Ovary (tissue), 9 donors: ENCODE data around the gene ACAP2. TPM values are rescaled to one million over a fixed set of nuclear protein-coding genes. Genes with fewer than 3 reads are reported as not detected.
A peak's percentile ranks its signal among the peaks of the same experiment; 100 is the strongest.

ENCODE experiments used
- DNase-seq, 5 donors: peaks; one replicate each; pipeline ENCODE4 v3.0.0-alpha.2; 2019 to 2020
- H3K27ac ChIP-seq, 2 donors: fragments of 200-600 bp; one replicate each; pipeline versions ENCODE4 v1.5.1 to v1.8.0; 2019 to 2022
- H3K27me3 ChIP-seq: fragments of 200-600 bp; one replicate; pipeline ENCODE4 v1.8.0; 2022
- H3K36me3 ChIP-seq: fragments of 200-600 bp; sonication (generic); one replicate; pipeline ENCODE4 v1.5.1; 2019
- H3K4me1 ChIP-seq: one replicate; pipeline ENCODE4 v1.8.1; 2013; ENCODE audit warnings: mild to moderate bottlenecking, moderate library complexity; ENCODE audit not compliant: insufficient read depth
- H3K4me3 ChIP-seq: fragments of 200-600 bp; sonication (generic); one replicate; pipeline ENCODE4 v1.5.1; 2017
- H3K9me3 ChIP-seq, 2 donors: fragments of 200-600 bp in 1 of 2; sonication (generic) in 1 of 2; one replicate each; pipeline versions ENCODE4 v1.5.1 to v1.8.1; 2013 to 2019; ENCODE audit warnings: mild to moderate bottlenecking in 1 of 2, moderate library complexity in 1 of 2
- CTCF ChIP-seq, 3 donors: fragments of 450-650 bp in 2 of 3; fragments of 200-600 bp in 1 of 3; IDR thresholded peaks; one replicate each; pipeline versions ENCODE4 v1.5.1 to v1.8.0; 2016 to 2022; ENCODE audit warnings: antibody characterized with exemption in 3 of 3, mild to moderate bottlenecking in 1 of 3
- EP300 ChIP-seq: sonication (generic); formaldehyde crosslinking; IDR thresholded peaks from one replicate; pipeline ENCODE4 v1.6.1; 2017; ENCODE audit warnings: antibody characterized with exemption
- POLR2A ChIP-seq: fragments of 450-650 bp; IDR thresholded peaks from one replicate; pipeline ENCODE4 v1.6.1; 2017; ENCODE audit warnings: antibody characterized with exemption, mild to moderate bottlenecking, moderate library complexity
- WGBS, 3 donors: extraction: QIAGEN DNeasy Blood & Tissue Kit in 1 of 3; methylation state at CpG; one replicate each; pipeline versions ENCODE4 v1.1.5 to v1.1.7; 2013 to 2017; 5-methylcytosine and 5-hydroxymethylcytosine counted together
- intact Hi-C, 4 donors: fragments of 100-400 bp; cut with DNase I; formaldehyde crosslinking; loops; one replicate each; pipeline versions ENCODE4 v1.11.0 to v1.15.1; 2022 to 2023
- polyA plus RNA-seq, 2 donors: library from polyadenylated mRNA; stranded (reverse); fragments of 200-250 nt in 1 of 2; fragments of 350-450 nt in 1 of 2; fragmentation: Illumina TruSeq in 1 of 2; extraction: RNeasy Lipid Tissue Mini Kit (QIAGEN cat#74804) in 1 of 2; gene quantifications; one replicate each; pipeline ENCODE4 v1.2.3, GENCODE V29; 2013 to 2014
- total RNA-seq, 7 donors: library from RNA; depleted of rRNA in 2 of 7; stranded (reverse); fragments of >200 nt in 2 of 7; fragmentation: NEBNext Ultra II Directional in 3 of 7; extraction: Animal tissue kit (Norgen Biotek cat#: 25700) in 3 of 7; gene quantifications; one replicate each; pipeline versions ENCODE4 v1.1.0 to v1.2.4, GENCODE V29; 2016 to 2023
- donor health status: DM: no; HTN: no; CAD: no; lungs with moderate emphysema.
- donor health status: DM: no; HTN: no; CAD: no.
- donor health status: Bipolar disorder and iron deficiency.
- donor health status: DM: yes; HTN: yes; CAD: no.
- donor health status: DM: no; HTN: no; CAD: no.
- donor health status: DM: yes; HTN: yes; CAD: no.

Gene ACAP2
- total and polyA plus RNA-seq, 9 donors, result 15.1 to 66.8 (median 49.4) TPM

- no peak for TF ChIP-seq CTCF (IDR thresholded peaks at IDR 0.05)
- TF ChIP-seq POLR2A, result no peak
- no peak for TF ChIP-seq EP300
- Histone ChIP-seq H3K9me3 (no peaks in the 10 kb centered on the region), H3K4me1 (peaks cover 1% of the 10 kb centered on the region), H3K27me3 (no peaks in the 10 kb centered on the region), H3K27ac (no peak overlapping the region), H3K4me3 (no peak overlapping the region), H3K36me3 (no peaks in the 10 kb centered on the region)
- DNase-seq, result no peak
- WGBS, 3 donors, result 21 to 31% (median 25%) methylated on average over 1 of the region's 1 CpG
- intact Hi-C loops, result loop anchor here in 2 of 4 donors (5.0 kb wide), 1 partner anchor 248 kb away; no protein-coding TSS in a partner anchor
Observed at GRCh38 chr3:195274259-195274966, 168.4 kb downstream of the ACAP2 start.

DNA sequence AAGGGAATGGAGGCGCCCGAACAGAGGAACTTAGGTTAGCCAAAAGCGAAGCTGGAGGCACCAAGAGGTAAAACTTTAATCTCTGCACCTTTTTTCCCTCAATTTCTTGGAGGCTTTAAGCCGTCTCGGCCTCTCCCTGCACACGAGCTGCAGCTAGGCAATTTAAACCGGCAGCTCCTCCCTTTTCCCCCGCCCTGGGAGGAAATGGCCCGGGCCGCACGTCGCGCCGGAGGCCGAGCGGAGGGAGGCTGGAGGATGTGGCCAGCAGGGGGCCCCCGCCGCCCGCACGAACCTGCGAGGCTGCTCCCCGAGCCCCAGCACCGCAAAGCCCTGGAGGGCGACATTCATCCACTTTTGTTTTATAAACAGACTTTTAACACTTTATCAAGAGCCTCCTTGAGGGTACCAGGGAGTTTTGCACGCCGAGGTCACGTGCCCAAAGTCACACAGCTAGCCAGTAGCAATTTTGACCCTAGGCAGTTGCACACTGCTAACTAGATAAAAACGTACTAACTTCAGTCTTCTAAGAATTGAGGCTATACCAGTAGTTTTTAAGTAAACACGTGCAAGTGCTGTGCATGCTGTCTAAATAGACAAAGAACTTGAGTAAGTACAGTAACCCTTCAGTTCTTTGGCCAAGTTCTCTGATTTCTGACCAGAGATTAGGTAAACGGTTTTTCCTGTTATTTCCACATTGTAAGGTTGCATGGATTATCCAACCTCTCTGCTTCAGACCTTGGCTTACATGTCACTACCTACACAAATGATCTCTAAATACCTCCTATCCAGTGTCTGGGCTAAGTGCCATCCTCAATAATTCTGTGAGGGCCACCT, 171.2 kb downstream of the ACAP2 start:
- 0 to 1% (median 1%) methylated on average over 30 of the region's 30 CpGs for WGBS, 3 donors

DNA sequence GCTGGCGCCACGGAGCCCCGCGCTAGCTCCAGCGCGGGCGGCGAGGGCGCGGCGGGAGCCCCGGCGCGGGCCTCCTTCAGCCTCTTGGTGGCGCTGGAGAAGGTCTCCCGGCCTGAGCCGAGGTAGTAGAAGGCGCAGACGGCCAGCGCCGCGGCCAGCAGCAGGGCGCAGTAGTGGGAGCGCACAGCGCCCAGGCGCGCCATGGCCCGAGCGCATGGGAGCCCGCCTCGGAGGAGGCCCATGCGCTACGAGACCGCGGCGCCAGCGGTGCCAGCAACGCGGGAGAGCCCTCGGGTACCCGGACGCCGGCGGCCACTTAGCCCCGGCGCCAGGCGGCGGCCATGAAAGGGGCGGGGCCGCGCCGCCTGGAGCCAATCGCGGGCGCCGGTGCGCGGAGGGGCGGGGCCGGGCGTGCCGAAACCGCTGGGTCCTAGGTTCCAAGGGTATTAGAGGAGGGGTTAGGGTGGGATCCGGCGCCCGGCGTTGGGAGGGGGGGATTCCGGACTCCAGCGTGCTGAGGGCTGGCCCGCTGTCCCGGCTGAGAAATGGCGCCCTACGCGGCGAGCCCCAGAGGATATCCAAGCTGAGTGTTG, 171.9 kb downstream of the ACAP2 start, which contains the start of gene XXYLT1:
TSS of gene XXYLT1 (minus strand) at position 343 of the 593 bp plus-strand sequence. CDS start at position 242, 101 bp downstream.
- TF ChIP-seq EP300 (no peak), POLR2A (peak; percentile 27), CTCF (IDR thresholded peaks at IDR 0.05) (peak; percentile 51 to 82 (median 72))
- 0% methylated on average over 51 to 75 of the region's 75 CpGs for WGBS, 3 donors
- intact Hi-C loops, result loop anchor here (2.0 to 5.0 kb wide), 2 partner anchors 251 to 252 kb away; no protein-coding TSS in a partner anchor
- no peaks in the 10 kb centered on the region for H3K9me3 ChIP-seq
- peak within 1 kb of the TSS; percentile 73 for H3K4me3 ChIP-seq
- no peaks in the 10 kb centered on the region for H3K36me3 ChIP-seq
- peak within 1 kb of the TSS; percentile 35 to 74 for H3K27ac ChIP-seq
- peaks cover 1% of the 10 kb centered on the region for H3K4me1 ChIP-seq
- no peaks in the 10 kb centered on the region for H3K27me3 ChIP-seq
- DNase-seq, result peak; percentile 83 to 94 (median 88)

More for the DNA sequence above, 171.2 kb downstream of the ACAP2 start:
- Histone ChIP-seq H3K27me3 (no peaks in the 10 kb centered on the region), H3K4me1 (peaks cover 1% of the 10 kb centered on the region), H3K36me3 (no peaks in the 10 kb centered on the region), H3K27ac (peak overlapping the region; percentile 35 to 74), H3K9me3 (no peaks in the 10 kb centered on the region), H3K4me3 (peak overlapping the region; percentile 73)
- intact Hi-C loops, result loop anchor here (2.0 to 5.0 kb wide), 2 partner anchors 251 kb away; no protein-coding TSS in a partner anchor
- TF ChIP-seq EP300 (no peak), CTCF (IDR thresholded peaks at IDR 0.05) (peak; percentile 90 to 96 (median 95))
- peak; percentile 80 to 91 (median 88) for DNase-seq
